Measurements from ENCODE around the gene SUFU.

The SUFU gene

DNA sequence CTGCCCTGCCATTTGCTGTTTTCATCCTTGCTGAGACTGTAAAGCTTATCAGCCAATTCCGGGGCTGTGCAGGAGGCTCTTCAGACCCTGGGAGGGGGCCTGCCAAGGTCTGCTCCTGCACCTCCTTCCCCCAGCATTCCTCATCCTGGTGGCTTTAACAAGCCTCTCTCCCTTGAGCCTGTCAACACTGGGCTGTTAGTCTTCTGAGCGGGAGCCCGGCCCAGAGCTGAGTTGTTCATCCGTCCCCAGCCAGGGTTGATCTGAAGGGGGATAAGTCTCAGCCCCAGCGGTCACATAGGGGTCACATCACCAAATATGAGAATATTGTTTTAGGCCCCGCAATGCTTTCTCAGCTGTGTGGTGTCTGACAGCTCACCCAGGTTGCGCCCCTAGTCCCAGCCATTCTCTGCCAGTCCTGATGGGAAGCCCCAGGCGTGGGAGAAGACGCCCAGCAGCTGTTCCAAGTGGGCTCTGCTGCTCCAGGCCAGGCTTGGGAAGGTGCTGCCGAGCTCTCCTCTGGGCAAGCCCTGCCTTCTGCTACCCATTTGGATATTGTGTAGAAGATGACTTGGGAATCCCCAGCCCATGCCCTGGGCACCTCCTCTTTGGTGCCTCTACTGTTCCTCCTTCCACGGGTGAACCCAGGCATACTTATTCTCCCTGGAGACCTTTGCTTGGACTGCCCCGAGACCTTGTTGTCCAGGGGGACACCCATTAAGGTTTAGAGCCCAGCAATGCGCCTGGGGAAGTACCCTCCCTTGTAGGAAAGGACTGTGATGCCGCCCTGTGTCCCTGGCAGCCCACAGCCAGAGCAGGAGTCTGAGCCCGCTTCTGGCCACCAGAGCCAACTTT, 117.0 kb downstream of the SUFU start:
- no peak for DNase-seq

DNA sequence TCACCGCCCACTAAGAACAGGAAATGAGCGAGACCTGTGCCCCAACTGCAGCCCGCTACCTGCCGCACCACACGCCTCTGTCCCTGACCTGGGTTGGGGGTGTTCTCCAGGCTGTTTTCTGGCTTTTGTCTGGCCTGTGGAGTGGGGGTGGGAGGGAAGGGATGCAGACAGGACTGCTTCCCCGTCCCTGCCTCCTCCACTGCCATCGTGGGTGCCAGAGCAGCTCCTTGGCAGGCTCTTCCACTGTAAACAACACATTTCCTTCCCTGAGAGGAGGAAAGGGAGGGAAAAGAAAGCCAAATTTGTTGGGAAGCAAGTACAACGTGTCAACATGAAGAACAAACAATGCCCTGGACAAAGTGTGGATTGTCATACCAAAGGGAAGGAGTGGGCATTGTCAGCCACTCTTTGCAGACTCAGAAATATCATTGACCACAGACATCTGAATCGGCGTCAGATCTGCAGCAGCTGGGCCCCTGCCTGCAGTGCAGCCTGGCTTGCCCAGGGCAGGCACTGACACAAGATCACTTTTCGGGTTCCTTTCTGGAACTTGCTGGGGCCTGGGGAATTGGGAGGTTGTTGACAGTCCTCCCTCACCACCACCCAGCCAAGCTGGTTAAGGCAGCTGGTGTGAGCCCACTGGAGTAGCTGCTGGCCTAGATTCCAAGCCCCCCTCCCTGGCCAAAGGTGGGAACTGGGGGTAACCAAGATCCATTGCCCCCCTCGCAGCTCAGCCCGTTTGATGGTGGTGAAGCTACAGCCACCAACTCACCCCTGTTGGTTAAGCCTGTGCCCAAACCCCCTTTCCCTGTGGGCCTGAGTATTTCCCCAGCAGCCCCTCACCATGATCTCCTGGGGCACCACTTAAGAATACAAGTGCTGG, 117.9 kb downstream of the SUFU start:
- DNase-seq, result no peak

DNA sequence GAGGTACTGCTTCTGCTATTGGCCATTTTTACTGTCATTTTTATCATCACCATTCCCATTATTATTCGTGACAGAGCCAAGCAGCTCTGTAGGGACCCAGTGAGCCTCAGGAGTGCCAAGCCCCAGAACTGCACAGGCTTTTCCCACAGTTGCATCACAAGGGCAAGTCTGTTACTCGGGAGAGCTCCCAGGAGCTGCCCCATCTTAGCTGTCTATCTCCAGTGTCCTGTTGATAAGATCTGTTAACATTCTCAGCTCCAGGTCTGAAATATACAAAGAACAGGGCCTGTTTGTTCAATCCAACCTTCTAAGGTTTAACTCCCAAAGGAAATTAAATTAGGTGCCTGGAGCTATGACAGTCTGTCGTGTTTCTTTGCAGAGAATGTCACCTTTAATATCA, 120.3 kb downstream of the SUFU start:
- DNase-seq, result no peak

DNA sequence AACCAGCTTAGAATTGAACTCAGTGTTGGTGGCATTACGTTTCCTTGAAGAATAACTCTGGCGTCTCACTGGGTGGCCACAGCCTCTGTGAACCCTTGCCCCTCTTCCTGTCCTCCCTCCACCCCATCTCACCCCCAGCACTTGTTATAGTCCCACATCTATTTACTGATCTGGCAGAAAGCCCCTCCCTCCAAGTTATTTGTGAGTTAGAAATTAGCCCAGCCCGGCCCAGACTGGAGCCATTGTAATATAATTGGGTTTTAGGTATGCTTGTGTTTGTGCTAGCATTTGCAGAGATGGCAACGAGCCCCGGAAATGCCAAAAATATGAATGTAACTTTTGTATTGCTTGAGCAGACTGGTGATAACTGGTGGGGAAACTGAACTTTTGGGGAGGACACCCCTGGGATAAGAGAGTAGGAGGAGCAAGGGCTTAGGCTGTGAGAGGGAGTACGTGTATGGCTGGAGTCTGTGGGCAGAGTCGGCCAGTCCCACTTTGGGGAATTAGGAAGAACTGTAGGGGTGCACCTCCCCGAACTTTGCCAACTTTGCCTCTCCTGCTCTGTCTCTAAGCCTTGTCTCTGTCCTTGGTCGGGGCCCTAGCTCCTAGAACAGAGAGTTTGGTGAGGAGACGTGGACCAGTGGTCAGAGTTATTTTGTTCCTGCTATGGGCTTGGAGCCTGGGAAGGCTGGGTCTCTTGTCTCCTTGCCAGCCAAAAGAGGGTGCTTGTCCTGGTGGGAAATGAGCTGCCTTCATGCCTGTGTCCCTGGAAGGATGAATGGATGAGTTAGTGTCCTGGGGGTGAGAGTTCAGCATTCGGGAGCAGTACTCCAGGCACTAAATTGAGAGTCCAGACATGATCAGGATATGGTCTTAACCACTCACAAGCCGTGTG, 121.2 kb downstream of the SUFU start:
- DNase-seq, result no peak

DNA sequence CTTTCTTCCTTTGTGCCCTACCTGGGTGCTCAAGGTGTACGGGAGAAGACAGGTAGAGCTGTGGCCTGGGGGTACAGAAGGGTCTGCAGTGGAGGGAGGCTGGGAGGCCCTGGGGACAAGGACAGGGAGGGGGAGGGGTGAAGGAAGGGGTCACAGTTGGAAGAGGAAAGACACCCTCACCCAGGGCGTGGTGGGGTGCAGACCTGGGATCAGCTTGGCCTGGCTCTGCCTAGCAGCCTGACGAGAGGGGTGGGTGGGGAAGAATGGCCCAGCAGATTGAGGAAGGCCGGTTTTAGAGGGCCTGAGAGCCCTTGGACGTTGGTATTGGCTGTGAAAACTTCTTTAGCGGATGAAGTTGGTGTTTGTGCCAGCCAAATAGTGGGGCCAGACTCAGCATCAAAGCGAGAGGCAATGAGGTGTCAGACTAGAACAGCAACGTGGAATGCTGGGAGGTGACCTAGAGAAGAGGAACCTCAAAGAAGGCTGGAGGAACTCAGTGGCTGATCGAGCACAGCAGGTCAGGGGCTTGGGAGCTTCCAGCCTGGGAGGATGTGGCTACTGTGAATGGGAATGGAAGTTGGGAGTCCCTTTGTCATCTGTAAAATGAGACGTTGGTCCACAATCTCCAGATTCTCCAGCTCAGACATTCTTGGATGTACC, 122.4 kb downstream of the SUFU start:
- no peak for DNase-seq

DNA sequence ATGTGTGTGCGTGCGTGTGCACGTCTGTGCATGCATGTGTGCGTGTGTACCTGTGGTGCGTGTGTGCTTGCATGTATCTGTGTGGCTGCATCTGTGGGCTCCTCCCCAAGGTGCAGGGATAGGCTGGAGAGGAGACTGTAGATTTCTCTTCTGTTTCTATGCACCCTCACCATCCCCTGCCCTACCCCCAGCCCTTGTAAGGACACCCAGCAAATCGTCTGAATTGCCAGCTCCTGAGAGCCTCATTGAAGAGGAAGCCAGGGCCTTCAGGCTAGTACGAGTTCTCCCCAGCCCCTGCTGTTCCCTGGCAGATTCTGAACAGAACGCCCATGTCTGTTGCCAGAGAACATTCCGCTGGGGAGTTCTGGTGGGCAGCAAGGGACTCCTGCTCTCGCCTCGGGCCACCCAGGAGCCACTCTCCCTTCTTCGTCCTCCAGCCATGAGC, 123.5 kb downstream of the SUFU start:
- DNase-seq, result no peak

DNA sequence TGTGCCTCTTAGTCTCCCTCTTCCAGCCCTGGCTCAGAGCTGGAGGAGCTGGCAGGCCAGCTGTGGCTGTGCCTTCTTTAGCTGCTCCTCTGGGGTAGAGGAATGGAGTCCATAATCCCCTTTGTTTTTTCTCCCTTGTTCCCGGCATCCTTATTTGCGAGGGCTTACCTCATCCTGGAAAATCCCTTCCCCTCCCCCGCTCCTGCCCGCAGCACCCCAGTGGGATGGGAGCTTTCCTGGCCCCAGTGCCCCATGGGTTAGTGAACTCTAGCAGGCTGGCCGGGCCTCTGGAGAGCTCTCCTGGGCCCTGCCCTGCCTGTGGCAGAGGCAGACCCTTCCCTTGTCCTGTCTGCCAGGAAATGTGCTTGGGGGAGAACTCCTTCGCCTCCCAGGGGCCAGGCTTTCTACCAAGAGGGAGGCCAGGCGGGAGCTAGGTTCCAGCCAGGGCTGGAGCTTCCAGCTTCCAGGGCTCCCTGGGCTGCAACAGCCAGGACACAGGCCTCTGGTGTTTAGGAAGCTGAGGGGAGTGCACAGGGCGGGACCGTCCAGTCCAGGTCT, 124.0 kb downstream of the SUFU start:
- no peak for DNase-seq

DNA sequence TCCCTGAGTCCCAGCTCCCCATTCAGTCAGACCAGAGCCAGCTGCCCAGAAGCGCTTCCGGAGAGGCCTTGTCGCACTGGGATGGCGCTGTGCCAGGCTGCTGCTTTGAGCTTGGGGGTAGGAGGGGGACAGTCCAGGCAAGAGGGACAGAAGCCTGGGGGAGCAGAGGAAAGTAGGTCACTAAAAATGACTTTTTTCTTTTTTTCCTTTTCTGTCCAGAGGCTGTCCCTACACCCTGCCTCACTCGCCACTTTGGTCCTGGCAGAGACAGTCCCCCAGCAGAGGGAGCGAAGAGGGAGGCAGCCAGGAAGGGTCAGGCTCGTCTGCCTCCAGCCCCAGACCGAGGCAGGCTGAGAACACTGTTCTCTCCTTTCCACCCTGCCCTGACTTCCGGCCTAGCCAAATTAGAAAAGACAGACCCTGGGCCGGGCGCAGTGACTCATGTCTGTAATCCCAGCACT, 124.7 kb downstream of the SUFU start:
- DNase-seq, result no peak

DNA sequence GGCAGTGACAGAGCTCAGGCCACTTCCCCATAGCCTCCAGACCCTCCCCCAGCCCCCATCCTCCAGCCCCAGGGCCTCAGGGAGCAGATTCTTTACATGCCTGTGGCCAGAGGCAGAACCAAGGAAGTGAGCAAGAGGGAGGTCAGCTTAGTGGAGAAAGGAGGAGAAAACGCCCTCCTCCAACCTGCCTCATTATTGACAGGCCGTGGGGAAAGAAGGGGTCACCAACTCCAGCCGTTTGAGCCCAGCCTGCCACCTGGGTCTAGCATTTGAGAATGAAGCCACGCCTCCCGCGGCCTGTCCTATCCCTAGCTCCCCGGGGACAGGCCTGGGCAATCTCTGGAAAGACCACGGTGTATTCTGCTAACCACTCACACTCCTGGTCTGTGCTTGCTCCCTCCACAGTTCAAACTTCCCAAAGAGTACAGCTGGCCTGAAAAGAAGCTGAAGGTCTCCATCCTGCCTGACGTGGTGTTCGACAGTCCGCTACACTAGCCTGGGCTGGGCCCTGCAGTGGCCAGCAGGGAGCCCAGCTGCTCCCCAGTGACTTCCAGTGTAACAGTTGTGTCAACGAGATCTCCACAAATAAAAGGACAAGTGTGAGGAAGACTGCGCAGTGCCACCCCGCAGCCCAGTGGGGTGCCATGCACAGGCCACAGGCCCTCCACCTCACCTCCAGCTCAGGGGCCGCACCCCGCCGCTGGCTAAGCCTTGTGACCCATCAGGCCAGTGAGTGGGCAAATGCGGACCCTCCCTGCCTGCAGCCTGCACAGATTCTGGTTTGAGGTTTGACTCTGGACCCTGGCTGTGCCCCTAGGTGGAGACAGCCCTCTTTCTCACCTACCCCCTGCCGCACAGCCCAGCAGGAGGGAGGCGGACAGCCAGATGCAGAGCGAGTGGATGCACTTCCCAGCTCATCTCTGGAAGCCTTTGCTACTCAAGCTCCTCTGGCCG, 126.2 kb downstream of the SUFU start:
- DNase-seq, result no peak

DNA sequence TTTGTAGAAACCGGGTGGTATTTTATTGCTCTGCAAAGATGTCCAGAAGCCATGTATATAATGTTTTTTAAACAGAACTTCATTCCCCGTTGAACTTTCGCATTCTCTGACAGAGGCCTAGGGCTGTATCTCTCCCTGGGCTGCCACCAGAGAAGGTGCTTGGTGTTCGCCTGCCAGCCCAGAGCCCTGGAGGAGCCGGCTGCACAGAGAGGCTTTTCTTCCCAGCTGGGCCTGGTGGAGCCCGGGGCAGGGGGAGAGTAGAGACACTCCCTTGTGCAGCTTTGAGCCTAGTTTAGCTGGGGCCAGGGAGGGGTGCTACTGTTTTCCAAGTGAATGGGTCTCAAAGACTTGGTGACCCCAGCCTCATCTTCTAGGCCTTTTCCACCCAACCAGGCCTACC, 126.9 kb downstream of the SUFU start:
- no peak for DNase-seq

DNA sequence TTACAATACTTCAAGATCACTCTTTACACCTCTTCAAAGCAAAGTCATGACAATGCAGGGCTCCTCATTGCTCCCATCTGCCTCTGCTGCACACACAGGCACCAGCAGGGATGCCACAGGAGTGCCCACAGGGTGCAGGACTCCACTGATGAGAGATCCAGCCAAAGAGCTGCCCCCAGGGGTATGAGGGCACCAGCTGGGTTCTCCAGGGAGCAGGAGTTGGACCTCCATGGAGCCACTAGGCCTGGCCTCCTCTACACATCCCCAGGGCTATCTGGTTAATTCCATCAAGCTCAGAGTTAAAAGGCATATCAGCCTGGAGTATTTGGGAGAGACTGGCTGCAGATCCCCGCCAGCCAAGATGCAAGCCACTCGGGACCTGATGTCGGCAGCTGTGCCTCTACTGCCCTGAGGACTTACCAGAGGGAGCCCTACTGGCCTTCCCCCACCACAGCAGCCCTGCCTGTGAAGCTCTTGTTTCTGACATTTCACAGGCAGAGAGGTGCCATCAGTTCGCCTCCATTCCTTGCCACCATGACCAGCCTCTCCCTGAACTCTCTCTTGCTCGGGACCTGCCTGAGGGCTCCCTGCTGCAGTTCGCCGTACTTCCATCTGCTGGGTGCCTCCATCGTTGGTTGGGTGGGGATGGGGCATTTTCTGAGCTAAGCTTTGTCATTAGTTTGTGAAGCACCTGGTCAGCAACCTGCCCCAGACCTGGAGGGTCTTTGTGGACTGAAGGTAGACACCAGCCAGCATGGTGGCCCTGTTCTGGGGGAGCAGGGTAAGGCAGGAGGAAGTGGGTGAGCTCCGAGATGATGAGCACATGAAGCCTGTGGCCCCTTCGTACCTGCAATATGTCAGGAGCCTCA, 128.0 kb downstream of the SUFU start:
- no peak for DNase-seq

DNA sequence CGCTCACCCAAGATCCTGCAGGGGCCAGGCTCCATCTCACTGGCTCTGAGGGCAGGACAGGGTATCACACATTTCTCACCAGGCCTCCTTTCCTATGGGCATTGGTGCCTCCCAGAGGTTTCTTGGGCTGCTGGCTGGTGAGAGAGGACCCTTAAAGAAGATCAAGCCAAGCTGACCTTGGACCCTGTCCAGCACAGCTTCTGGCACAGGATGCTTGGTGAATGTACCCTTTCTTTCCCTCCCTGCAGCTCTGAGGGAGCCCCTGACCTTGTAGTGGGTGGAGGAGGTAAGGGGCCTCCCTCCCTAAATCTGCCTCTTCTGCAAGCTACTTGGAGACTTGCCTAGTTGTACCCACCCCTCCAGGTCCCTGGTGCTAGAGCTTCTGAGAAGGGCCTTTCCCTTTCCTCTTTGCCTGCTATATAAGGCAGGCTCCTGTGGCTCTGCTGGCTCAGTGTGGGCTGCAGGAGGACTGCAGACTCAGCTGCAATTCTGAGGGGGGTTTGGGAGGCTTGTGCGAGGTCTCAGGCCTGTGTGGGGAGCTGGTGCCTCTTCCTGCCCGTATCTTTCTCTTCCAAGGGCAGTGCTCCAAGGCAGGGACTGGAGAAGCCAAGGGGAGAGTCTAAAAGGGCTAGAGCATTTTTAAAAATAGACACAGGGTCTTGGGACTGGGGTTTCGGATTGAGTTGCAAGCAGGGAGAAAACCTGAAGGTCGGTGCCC, 128.8 kb downstream of the SUFU start:
- DNase-seq, result no peak

DNA sequence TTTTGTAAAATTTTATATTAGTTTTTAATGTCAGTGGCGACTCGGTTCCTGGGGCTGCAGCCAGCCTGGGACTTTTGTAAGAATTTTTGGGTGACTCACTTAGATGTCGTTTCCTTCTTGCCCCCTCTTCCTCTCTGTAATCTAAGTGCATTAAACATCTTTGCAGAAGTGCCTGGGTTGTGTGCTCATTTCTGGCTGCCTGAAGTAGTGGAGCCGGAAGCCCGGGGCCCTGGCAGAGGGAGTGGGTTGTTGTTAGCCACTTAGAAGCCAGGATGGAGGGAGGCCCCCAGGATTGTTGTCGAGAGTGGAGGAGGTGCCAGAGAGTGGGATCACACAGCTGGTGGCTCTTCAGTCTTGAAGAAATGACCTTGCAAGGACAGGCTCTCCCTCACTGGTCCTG, 129.5 kb downstream of the SUFU start:
- DNase-seq, result no peak

DNA sequence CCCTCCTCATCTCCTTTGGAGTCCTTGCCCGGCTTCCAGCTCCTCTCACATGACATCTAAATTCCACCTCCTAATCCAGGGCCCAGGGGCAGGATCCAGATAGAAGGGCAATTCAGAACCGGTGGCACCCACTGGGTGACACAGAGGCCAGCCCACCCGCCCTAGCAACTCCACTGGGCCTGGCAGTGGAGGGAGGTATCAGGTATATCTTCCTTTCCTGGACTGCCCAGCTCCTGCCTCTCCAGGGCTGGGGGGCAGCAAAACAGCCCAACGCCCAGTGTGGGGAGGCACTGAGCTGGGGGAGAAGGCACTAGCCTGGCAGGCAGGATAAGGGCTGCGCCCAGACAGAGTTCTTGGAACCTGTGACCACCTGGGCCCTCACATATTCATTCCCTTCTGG, 130.1 kb downstream of the SUFU start:
- no peak for DNase-seq

DNA sequence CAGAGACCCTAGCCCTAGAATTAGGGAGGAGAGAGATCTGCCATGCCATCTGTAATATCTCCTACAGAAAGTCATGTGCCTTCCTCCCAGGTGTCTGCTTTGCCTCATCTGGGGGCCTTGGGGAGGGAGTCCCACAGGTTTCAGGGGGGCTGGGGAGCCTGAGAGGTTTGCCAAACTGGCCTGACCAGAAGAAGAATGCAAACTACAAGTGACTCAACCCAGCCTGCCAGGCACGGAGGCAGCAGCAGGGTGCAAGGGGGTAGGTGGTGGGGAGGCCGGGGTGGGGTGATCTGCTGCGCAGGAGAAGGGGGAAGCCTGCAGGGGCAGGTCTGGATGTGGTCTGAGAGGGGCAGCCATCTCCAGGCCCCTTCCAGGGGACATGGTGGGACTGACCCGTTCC, 130.9 kb downstream of the SUFU start:
- no peak for DNase-seq

DNA sequence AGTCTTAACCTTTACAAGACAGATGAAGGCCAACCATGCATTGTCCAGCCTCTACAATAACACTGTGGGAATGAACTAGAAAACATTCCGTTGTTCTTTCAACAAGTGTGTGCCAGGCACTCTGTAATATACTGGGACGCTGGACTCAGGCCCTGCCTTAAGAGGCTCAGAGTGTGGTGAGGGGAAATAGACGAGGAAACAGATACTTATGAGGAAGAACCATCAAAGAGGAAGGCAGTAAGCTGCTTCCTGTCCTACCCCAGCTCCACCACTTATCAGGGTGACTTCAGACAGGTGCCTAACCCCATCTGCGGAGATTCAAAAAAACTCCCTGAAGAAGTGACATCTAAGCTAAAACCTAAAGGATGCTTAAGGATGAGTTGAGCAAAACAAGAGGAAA, 131.6 kb downstream of the SUFU start:
- no peak for DNase-seq

DNA sequence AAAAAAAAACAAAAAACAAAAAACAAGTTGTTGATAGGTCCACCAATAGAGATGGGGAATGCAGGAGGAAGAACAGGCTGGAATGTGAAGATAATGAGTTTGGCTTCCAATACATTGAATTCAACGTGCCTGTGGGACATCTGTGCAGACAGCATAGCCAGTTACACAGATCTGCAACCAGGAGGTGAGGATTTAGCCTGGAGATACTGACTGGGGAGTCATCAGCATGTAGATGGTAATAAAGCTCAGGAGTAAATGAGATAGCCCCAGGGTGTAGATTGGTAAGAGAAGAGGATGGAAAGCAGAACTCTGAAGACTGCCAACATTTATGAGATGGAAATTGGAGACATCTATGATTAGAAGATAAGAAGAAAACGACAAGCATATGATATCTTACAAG, 135.8 kb downstream of the SUFU start:
- no peak for DNase-seq

DNA sequence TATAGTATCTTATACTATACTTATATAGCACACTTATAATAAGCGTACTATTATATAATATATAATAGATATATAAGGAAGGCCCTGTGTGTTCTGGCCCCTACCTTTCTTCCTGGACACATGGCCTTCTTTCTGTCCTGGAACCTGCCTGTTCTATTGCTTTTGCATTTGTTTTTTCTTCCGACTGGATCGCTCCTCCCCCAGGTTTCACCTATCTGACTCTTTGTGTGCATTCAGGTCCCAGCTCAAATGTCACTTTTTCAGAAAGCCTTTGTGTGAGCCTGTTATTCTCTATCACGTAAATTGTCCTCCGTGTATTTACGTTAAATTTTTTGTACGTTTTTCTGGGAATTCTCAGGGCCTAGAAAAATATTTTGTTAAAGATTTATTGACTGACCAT, 137.6 kb downstream of the SUFU start:
- DNase-seq, result no peak
